ENCODE results near the gene FAM25A. TPM values are rescaled to one million over a fixed set of nuclear protein-coding genes. Genes with fewer than 3 reads are reported as not detected.
"Not testable (repeated sequence)": the region's sequence is repeated elsewhere in the genome, so short reads cannot be mapped to it uniquely, and the experiment has no call there.

The FAM25A gene
- total and polyA plus RNA-seq, 2 donors: 0.47 to 26.9 TPM

DNA sequence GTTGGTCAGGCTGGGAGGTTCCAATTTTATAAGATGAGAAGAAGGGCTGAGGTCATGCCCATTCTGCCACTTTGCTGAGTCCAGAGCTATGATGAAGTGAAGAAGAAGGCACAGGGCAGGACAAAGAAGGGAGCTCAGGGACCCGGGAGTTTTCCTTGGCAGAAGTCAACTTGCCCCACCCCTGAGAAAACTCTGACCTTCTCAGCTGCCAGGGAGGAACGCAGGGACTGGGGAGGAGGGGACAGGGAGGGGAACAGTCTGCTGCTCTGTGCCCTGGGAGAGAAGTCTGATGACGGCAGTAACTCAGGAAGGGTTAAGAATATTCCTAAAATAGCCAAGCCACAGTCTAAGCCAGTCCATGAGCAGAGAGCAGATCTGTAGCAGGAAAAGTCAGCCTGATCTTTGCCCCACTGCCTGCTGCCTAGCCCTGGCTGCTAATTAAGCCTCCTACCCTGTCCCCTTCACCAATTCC, 40.1 kb upstream of the FAM25A start:
- WGBS: 66% methylated on average over 3 of the region's 3 CpGs
- no peak for DNase-seq (ENCODE audit: low read depth in 6 of 9, low spot score in 9 of 9)
- H3K27me3 ChIP-seq (ENCODE audit: control insufficient read depth in 2 of 2, insufficient read depth in 1 of 2, low read length in 1 of 2): peaks cover 0 to 5% of the 10 kb centered on the region in 2 donors
- no peaks in the 10 kb centered on the region for H3K36me3 ChIP-seq (ENCODE audit: control insufficient read depth in 2 of 2, insufficient read depth in 2 of 2, low read length in 1 of 2)
- H3K4me1 ChIP-seq (ENCODE audit: control insufficient read depth in 2 of 2, insufficient read depth in 2 of 2, low read length in 2 of 2): no peaks in the 10 kb centered on the region
- H3K27ac ChIP-seq (ENCODE audit: low read depth in 1 of 2, low read length in 1 of 2): no peak overlapping the region
- no peak overlapping the region for H3K4me3 ChIP-seq (ENCODE audit: low read length in 2 of 2)
- no peaks in the 10 kb centered on the region for H3K9me3 ChIP-seq (ENCODE audit: control insufficient read depth in 2 of 2, insufficient read depth in 1 of 2, low read length in 1 of 2)

DNA sequence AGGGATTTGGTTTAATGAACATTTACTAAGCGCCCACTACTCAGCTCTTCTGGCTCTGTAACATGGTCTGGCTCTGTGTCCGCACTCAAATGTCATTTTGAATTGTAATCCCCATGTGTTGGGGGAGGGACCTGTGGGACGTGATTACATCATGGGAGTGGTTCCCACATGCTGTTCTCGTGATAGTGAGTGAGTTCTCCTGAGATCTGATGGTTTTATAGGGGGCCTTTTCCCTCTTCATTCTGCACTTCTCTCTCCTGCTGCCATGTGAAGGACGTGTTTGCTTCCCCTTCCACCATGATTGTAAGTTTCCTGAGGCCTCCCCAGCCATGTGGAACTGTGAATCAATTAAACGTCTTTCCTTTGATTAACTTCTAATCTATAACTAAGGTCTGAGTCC, 39.1 kb upstream of the FAM25A start:
- not testable (repeated sequence) for H3K36me3 ChIP-seq (ENCODE audit: control insufficient read depth in 2 of 2, insufficient read depth in 2 of 2, low read length in 1 of 2); H3K4me1 ChIP-seq (ENCODE audit: control insufficient read depth in 2 of 2, insufficient read depth in 2 of 2, low read length in 2 of 2); H3K9me3 ChIP-seq (ENCODE audit: control insufficient read depth in 2 of 2, insufficient read depth in 1 of 2, low read length in 1 of 2); H3K27me3 ChIP-seq (ENCODE audit: control insufficient read depth in 2 of 2, insufficient read depth in 1 of 2, low read length in 1 of 2); DNase-seq (ENCODE audit: low read depth in 6 of 9, low spot score in 9 of 9); H3K4me3 ChIP-seq (ENCODE audit: low read length in 2 of 2); H3K27ac ChIP-seq (ENCODE audit: low read depth in 1 of 2, low read length in 1 of 2)
- 93% methylated on average over 6 of the region's 6 CpGs for WGBS

DNA sequence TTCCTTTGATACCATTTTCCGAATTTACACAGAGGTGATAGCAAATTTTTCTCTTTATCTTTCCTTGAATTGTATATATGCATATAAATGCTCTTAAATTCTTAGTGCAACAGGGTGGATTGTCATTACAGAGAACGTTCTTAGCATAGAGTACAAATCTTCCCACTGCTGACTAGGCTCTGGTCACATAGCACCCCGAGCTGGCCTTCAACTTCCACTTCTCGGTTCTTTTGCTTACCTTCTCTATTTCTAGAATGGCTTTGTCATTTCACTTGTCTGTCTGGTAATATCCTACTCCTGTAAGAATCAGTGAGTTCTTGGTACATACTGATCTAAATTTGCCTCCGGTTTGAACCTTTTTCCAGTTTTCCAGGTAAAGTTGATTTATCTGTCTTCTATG, 38.4 kb upstream of the FAM25A start:
- WGBS: 92% methylated on average over 5 of the region's 5 CpGs
- H3K27me3 ChIP-seq (ENCODE audit: control insufficient read depth in 2 of 2, insufficient read depth in 1 of 2, low read length in 1 of 2): peaks cover 0 to 5% of the 10 kb centered on the region in 2 donors
- no peaks in the 10 kb centered on the region for H3K4me1 ChIP-seq (ENCODE audit: control insufficient read depth in 2 of 2, insufficient read depth in 2 of 2, low read length in 2 of 2)
- no peak overlapping the region for H3K27ac ChIP-seq (ENCODE audit: low read depth in 1 of 2, low read length in 1 of 2)
- DNase-seq (ENCODE audit: low read depth in 6 of 9, low spot score in 9 of 9): no peak
- H3K9me3 ChIP-seq (ENCODE audit: control insufficient read depth in 2 of 2, insufficient read depth in 1 of 2, low read length in 1 of 2): no peaks in the 10 kb centered on the region
- H3K4me3 ChIP-seq (ENCODE audit: low read length in 2 of 2): no peak overlapping the region
- no peaks in the 10 kb centered on the region for H3K36me3 ChIP-seq (ENCODE audit: control insufficient read depth in 2 of 2, insufficient read depth in 2 of 2, low read length in 1 of 2)

DNA sequence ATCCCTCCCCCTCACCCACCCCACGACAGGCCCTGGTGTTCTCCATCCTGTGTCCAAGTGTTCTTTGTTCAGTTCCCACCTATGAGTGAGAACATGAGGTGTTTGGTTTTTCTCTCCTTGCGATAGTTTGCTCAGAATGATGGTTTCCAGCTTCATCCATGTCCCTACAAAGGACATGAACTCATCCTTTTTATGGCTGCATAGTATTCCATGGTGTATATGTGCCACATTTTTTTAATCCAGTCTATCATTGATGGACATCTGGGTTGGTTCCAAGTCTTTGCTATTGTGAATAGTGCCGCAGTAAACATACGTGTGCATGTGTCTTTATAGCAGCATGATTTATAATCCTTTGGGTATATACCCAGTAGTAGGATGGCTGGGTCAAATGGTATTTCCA, 35.6 kb upstream of the FAM25A start:
- not testable (repeated sequence) for H3K4me3 ChIP-seq (ENCODE audit: low read length in 2 of 2); DNase-seq (ENCODE audit: low read depth in 6 of 9, low spot score in 9 of 9); H3K4me1 ChIP-seq (ENCODE audit: control insufficient read depth in 2 of 2, insufficient read depth in 2 of 2, low read length in 2 of 2); H3K9me3 ChIP-seq (ENCODE audit: control insufficient read depth in 2 of 2, insufficient read depth in 1 of 2, low read length in 1 of 2); H3K36me3 ChIP-seq (ENCODE audit: control insufficient read depth in 2 of 2, insufficient read depth in 2 of 2, low read length in 1 of 2); H3K27ac ChIP-seq (ENCODE audit: low read depth in 1 of 2, low read length in 1 of 2); H3K27me3 ChIP-seq (ENCODE audit: control insufficient read depth in 2 of 2, insufficient read depth in 1 of 2, low read length in 1 of 2)
- 98% methylated on average over 4 of the region's 4 CpGs for WGBS

DNA sequence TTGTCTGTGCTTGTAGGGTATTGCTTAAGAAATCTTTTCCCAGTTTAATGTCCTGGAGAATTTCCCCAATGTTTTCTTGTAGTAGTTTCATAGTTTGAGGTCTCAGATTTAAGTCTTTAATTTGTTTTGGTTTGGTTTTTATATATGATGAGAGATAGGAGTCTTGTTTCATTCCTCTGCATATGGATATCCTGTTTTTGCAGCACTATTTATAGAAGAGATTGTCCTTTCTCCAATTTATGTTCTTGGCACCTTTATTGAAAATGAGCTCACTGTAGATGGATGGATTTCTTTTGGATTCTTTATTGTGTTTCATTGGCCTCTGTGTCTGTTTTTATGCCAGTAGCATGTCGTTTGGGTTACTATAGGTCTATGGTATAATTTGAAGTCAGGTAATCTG, 31.6 kb upstream of the FAM25A start:
- Histone ChIP-seq H3K4me3 (ENCODE audit: low read length in 2 of 2) (no peak overlapping the region), H3K27ac (ENCODE audit: low read depth in 1 of 2, low read length in 1 of 2) (no peak overlapping the region), H3K4me1 (ENCODE audit: control insufficient read depth in 2 of 2, insufficient read depth in 2 of 2, low read length in 2 of 2) (no peaks in the 10 kb centered on the region), H3K9me3 (ENCODE audit: control insufficient read depth in 2 of 2, insufficient read depth in 1 of 2, low read length in 1 of 2) (no peaks in the 10 kb centered on the region), H3K27me3 (ENCODE audit: control insufficient read depth in 2 of 2, insufficient read depth in 1 of 2, low read length in 1 of 2) (no peaks in the 10 kb centered on the region), H3K36me3 (ENCODE audit: control insufficient read depth in 2 of 2, insufficient read depth in 2 of 2, low read length in 1 of 2) (no peaks in the 10 kb centered on the region)
- 92% methylated on average over 1 of the region's 1 CpG for WGBS
- no peak for DNase-seq (ENCODE audit: low read depth in 6 of 9, low spot score in 9 of 9)

DNA sequence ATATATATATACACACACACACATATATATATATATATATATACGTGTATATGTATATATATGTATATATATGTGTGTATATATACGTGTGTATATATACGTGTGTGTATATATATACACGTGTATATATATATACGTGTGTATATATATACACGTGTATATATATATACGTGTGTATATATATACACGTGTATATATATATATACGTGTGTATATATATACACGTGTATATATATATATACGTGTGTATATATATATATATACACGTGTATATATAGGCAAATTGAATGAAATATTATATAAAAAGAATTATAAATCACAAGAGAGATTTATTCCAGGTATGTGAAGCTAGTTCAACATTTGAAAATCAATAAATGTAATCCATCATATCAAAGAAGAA, 28.7 kb upstream of the FAM25A start:
- H3K27me3 ChIP-seq (ENCODE audit: control insufficient read depth in 2 of 2, insufficient read depth in 1 of 2, low read length in 1 of 2); H3K4me3 ChIP-seq (ENCODE audit: low read length in 2 of 2); DNase-seq (ENCODE audit: low read depth in 6 of 9, low spot score in 9 of 9); H3K4me1 ChIP-seq (ENCODE audit: control insufficient read depth in 2 of 2, insufficient read depth in 2 of 2, low read length in 2 of 2); H3K9me3 ChIP-seq (ENCODE audit: control insufficient read depth in 2 of 2, insufficient read depth in 1 of 2, low read length in 1 of 2); H3K27ac ChIP-seq (ENCODE audit: low read depth in 1 of 2, low read length in 1 of 2); H3K36me3 ChIP-seq (ENCODE audit: control insufficient read depth in 2 of 2, insufficient read depth in 2 of 2, low read length in 1 of 2): not testable (repeated sequence)
- WGBS: 83% methylated on average over 12 of the region's 12 CpGs

DNA sequence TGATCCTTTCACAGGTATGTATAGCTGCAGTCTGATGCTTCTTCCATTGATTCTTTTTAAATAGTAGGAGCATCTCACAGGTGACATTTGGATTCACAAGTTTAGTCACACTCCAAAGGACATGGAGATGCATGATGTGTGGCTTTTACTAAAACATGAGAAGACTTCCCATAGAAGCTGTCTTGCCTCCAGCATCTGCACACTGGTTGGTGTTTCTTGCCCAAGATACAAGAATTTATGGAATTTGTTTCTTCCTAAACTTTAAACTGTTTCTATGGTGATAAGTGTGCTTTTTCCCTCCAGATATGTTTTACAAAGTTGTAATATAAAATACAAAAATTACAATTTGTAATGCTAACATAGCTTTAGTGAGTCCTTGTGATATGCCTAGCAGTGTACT, 27.6 kb upstream of the FAM25A start:
- DNase-seq (ENCODE audit: low read depth in 6 of 9, low spot score in 9 of 9): no peak
- no peak overlapping the region for H3K4me3 ChIP-seq (ENCODE audit: low read length in 2 of 2)
- H3K36me3 ChIP-seq (ENCODE audit: control insufficient read depth in 2 of 2, insufficient read depth in 2 of 2, low read length in 1 of 2): no peaks in the 10 kb centered on the region
- no peaks in the 10 kb centered on the region for H3K4me1 ChIP-seq (ENCODE audit: control insufficient read depth in 2 of 2, insufficient read depth in 2 of 2, low read length in 2 of 2)
- no peaks in the 10 kb centered on the region for H3K27me3 ChIP-seq (ENCODE audit: control insufficient read depth in 2 of 2, insufficient read depth in 1 of 2, low read length in 1 of 2)
- H3K27ac ChIP-seq (ENCODE audit: low read depth in 1 of 2, low read length in 1 of 2): no peak overlapping the region
- no peaks in the 10 kb centered on the region for H3K9me3 ChIP-seq (ENCODE audit: control insufficient read depth in 2 of 2, insufficient read depth in 1 of 2, low read length in 1 of 2)

DNA sequence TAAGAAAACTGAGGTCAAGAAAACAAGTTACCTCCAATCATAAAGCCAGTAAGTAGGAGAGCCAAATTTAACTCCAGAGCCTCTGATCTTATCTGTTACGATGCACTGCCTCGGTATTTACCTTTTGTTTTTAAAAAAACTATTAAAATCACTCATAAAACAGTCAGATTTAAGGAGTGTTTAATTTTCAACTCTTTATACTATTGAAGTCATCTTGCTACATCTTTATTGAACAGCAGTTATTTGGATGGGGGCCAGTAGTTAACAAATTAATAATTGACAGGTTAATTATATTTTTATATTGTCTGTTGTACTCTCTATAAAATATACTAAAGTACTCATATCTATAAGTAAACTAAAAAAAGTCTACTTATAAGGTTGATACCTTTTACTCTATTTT, 27.2 kb upstream of the FAM25A start:
- WGBS: 94% methylated on average over 2 of the region's 2 CpGs
- H3K4me1 ChIP-seq (ENCODE audit: control insufficient read depth in 2 of 2, insufficient read depth in 2 of 2, low read length in 2 of 2): no peaks in the 10 kb centered on the region
- H3K27me3 ChIP-seq (ENCODE audit: control insufficient read depth in 2 of 2, insufficient read depth in 1 of 2, low read length in 1 of 2): no peaks in the 10 kb centered on the region
- DNase-seq (ENCODE audit: low read depth in 6 of 9, low spot score in 9 of 9): no peak
- H3K27ac ChIP-seq (ENCODE audit: low read depth in 1 of 2, low read length in 1 of 2): no peak overlapping the region
- no peaks in the 10 kb centered on the region for H3K36me3 ChIP-seq (ENCODE audit: control insufficient read depth in 2 of 2, insufficient read depth in 2 of 2, low read length in 1 of 2)
- no peak overlapping the region for H3K4me3 ChIP-seq (ENCODE audit: low read length in 2 of 2)
- no peaks in the 10 kb centered on the region for H3K9me3 ChIP-seq (ENCODE audit: control insufficient read depth in 2 of 2, insufficient read depth in 1 of 2, low read length in 1 of 2)

DNA sequence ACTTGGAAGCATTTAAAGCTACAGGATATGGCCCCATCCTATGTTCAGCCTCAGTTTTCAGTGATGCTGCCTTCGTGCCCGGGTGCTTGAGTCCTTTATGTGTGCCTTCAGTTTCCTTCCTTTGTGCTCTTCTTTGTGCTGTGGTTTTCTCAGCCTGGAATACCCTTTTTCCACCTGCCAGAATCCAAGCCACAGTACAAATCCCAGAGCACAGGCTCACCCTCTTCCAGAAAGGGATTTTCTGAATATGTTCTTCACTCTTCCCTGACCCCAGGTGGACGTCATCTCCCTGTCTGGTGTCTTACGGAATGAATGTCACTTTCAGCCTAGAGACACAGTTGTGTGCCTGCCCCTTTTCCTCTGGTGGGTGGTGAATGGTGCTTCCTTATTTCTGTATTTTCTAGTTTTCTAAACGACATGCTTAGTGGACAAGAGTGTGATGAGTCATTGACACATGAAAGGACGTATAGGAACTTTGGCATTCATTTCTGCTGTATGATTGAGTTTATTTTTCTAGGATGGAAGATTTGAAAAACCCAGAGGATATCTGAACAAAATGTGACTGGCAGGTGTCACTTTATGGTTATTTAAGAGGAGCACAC, 20.2 kb upstream of the FAM25A start:
- not testable (repeated sequence) for H3K4me3 ChIP-seq (ENCODE audit: low read length in 2 of 2); H3K27ac ChIP-seq (ENCODE audit: low read depth in 1 of 2, low read length in 1 of 2); H3K36me3 ChIP-seq (ENCODE audit: control insufficient read depth in 2 of 2, insufficient read depth in 2 of 2, low read length in 1 of 2); H3K4me1 ChIP-seq (ENCODE audit: control insufficient read depth in 2 of 2, insufficient read depth in 2 of 2, low read length in 2 of 2); DNase-seq (ENCODE audit: low read depth in 6 of 9, low spot score in 9 of 9); H3K27me3 ChIP-seq (ENCODE audit: control insufficient read depth in 2 of 2, insufficient read depth in 1 of 2, low read length in 1 of 2); H3K9me3 ChIP-seq (ENCODE audit: control insufficient read depth in 2 of 2, insufficient read depth in 1 of 2, low read length in 1 of 2)
- WGBS: 77% methylated on average over 6 of the region's 6 CpGs

DNA sequence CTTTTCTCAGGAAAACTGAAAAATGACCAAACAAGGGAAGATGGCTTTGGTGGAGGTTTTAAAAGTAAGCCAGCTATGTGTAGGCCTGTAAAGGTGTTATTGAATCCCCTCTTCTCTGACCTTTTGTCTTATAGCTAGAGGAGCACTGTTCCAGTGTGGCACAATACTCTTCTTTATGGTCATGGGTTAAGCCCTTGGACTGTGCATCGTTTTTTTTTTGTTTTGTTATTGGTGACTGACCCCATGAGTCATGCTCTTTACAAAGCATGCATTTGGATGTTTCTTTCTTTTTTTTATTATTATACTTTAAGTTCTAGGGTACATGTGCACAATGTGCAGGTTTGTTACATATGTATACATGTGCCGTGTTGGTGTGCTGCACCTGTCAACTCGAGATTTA, 19.6 kb upstream of the FAM25A start:
- Histone ChIP-seq H3K4me3 (ENCODE audit: low read length in 2 of 2) (no peak overlapping the region), H3K27me3 (ENCODE audit: control insufficient read depth in 2 of 2, insufficient read depth in 1 of 2, low read length in 1 of 2) (no peaks in the 10 kb centered on the region), H3K36me3 (ENCODE audit: control insufficient read depth in 2 of 2, insufficient read depth in 2 of 2, low read length in 1 of 2) (no peaks in the 10 kb centered on the region), H3K4me1 (ENCODE audit: control insufficient read depth in 2 of 2, insufficient read depth in 2 of 2, low read length in 2 of 2) (no peaks in the 10 kb centered on the region), H3K27ac (ENCODE audit: low read depth in 1 of 2, low read length in 1 of 2) (no peak overlapping the region), H3K9me3 (ENCODE audit: control insufficient read depth in 2 of 2, insufficient read depth in 1 of 2, low read length in 1 of 2) (no peaks in the 10 kb centered on the region)
- no peak for DNase-seq (ENCODE audit: low read depth in 6 of 9, low spot score in 9 of 9)
- 96% methylated on average over 3 of the region's 3 CpGs for WGBS

Measured in thymus (tissue), 11 donors.